Measurements from ENCODE around the gene NEK1.
A peak's percentile ranks its signal among the peaks of the same experiment; 100 is the strongest.
"Not testable (repeated sequence)": the region's sequence is repeated elsewhere in the genome, so short reads cannot be mapped to it uniquely, and the experiment has no call there.

The NEK1 gene

DNA sequence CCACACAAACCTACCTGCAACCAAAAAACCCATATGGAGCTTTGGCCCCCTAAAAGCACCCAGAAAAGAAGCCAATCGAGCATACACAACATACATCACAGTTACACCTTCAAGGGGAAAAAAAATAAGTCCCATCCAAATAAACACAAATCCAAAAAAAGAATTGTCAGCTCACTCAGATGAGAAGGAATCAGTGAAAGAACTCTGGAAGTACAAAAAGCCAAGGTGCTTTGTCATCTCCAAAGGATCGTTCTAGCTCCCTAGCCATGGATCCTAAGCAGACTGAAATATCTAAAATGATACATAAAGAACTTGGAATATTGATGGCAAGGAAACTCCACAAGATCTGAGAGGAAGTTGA, 119.2 kb downstream of the NEK1 start:
- no peak for DNase-seq

DNA sequence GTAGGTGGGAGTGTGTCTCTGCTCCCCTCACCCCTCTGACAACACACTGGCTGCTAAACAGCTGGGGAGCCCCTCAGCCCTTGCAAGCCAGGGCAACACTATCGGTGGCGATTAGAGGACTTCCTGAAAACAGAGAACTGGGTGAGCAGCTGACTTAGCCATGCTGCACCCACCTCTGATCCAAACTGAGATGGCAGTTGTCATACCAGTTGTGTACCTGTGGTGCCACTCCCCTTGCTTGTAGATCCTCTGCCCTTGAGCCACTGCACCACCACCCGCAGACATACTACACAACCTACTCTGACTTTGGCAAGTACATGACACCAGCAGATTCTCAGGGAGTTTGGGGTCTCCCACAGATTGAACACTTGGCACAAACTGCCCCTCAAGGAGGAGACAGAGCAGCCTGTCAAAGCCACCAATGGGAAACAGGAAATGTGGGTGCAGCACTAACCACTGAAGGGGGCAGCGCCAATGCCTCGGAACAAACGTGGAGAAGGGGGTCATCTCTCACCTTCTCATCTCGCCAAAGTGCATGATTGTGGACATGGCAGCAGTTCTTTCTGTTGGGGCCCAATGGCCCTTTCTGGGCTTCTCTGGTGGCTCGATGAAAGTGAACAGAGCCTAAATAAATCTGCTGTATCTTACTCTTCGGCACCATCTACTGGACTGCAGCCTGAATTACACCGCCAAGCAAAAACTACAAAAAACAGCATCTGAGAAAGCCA, 119.8 kb downstream of the NEK1 start:
- DNase-seq = no peak

DNA sequence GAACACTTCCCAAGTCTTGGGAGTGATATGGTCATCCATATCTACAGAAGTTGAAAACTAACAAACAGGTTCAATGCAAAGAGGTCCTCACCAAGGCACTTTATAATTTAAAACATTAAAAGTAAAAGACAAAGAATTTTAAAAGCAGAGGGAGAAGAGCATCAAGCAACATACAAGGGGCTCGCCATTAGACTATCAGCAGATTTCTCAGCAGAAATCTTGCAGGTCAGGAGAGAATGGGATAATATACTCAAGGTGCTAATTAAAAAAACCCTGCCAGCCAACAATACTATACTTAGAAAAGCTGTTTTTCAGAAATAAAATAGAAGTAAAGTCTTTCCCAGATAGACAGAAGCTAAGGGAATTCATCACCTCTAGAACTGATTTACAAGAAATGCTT, 121.2 kb downstream of the NEK1 start:
- no peak for DNase-seq

DNA sequence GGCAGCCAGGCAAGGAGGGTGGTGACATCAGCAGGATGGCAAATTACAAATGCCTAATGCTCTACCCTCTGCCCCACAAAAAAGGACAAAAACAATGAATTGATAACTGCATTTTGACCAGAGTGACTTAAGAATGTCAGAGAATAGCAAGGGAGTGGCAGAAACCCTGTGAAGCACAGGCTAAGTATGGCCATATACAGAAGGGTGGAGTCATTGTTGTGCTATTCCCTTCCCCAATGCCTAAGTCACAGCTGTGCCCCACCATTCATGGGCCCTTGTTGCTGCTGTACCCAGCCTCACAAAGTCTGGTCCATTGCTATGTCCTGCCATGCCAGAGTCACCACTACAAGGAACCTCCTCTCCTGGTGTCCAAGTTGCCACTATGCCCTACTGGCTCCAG, 123.1 kb downstream of the NEK1 start:
- DNase-seq = no peak

DNA sequence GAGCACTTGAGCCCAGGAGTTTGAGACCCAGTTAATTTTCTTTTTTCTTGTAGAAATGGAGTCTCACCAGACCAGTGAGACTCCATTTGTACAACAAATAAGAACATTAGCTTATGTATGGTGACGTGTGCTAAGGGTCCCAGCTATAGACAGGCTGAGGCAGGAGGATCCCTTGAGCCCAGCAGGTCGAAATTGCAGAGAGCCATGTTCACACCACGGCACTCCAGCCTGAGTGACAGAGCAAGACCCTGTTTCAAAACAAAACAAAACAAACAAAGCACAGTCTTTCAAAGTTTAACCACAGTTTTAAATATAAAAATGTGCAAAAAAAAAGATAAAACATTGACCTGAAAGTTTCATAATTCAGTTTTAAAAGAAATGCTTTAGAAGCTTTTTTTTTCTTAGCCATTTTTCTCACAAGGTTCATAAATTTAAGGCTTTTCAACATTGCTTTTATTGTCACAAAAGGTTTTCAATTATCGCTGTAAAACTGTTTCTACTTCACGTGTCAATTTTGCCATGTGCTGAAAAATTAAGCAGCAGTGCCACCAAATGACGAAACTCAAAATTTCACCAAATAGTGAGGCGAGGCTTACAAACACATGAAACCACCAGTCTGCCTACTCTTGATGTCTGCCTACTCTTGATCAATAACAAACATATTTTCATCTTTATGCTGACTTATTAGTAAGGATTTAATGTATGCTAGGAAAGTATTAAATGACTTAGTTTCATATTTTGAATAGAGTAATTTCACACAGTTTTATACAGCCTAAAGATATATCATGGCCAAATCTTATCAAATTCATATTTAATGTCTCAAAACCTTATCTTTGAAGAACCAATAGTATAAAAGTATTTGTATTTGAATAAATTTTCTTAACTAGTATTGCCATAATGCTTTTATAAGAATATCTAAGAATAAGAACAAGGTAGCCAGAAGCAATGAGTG, 126.3 kb downstream of the NEK1 start:
- peak; percentile 49 for DNase-seq

DNA sequence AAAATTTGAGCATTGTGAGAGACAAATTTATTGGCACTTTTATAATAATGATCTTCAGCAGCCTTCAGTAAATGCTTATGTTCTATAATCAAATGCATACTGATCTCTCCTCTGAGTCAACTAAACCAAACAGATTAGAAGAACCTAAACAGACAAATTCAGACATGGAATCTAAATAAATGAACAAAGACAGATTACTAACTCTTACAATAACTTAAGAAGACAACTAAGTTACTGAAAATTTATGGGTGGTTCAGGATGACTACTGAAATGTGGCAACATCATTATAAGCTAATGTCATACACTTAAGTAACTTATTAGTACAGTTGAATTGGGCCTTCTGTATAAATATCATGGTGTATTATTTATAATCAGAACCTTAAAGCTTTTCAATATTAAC, 127.3 kb downstream of the NEK1 start:
- DNase-seq = no peak

DNA sequence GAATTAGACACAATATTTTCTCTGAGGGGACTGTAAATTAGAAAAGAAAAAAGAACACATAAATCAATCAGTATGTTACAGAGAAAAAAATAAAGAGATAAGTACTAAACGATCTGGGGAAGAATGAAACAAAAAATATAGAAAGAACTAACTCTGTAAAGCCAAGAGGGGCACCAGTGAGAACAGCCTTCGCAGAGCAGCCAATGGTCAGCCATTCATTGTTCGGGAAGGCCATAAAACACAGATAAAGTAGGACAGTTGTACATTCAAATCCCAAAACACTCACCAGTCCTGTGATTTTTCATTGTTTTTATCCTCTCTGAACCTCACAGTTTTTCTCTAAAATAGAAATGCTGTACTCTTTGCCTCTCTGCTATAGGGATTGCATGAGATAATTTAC, 127.9 kb downstream of the NEK1 start:
- no peak for DNase-seq

DNA sequence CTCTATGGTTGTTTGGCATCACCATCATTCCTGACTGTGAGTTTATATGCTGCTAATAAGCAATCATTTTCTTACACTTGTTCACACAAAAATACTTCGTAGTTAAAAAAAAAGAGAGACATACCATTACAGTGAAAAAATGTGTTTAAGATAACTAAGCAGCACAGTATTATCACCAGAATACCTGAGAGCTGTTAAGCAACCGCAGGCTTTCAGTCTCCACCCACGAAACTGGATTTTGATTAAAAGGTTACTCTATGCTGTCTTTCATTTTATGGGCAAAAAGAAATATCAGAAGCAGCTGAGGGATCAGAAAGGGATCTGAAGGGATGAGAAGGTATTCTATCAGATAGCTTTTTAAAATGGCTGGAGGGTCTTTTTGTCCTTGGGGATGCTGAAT, 148.3 kb downstream of the NEK1 start:
- no peak for DNase-seq

DNA sequence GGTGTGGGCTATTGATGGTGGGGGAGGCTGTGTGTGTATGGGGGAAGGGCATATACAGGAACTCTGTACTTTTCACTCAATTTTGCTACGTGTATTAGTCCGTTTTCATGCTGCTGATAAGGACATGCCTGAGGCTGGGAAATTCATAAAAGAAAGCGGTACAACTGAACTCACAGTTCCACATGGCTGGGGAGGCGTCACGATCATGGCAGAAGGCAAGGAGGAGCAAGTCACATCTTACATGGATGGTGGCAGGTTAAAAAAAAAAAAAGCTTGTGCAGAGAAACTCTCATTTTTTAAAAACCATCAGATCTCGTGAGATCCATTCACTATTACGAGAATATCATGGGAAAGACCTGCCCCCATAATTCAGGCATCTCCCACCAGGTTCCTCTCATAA, 152.3 kb downstream of the NEK1 start:
- no peak for DNase-seq

DNA sequence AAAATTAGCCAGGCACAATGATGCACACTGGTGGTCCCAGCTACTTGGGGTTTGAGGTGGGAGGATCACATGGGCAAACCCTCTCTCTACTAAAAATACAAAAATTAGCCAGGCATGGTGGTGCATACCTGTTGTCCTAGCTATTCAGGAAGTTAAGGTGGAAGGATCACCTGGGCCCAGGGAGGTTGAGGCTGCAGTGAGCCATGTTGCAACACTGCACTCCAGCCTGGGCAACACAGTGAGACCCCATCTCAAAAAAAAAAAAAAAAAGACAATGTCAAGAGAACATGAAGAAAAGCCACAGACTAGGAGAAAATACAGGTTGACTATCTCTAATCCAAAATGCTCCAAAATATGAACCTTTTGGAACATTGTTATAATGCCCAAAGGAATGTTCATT, 153.8 kb downstream of the NEK1 start:
- DNase-seq = no peak

DNA sequence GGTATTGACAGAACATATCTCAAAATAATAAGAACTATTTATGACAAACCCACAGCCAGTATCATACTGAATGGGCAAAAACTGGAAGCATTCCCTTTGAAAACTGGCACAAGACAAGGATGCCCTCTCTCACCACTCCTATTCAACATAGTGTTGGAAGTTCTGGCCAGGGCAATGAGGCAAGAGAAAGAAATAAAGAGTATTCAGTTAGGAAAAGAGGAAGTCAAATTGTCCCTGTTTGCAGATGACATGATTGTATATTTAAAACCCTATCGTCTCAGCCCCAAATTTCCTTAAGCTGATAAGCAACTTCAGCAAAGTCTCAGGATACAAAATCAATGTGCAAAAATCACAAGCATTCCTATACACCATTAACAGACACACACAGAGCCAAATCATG, 159.7 kb downstream of the NEK1 start:
- not testable (repeated sequence) for DNase-seq

DNA sequence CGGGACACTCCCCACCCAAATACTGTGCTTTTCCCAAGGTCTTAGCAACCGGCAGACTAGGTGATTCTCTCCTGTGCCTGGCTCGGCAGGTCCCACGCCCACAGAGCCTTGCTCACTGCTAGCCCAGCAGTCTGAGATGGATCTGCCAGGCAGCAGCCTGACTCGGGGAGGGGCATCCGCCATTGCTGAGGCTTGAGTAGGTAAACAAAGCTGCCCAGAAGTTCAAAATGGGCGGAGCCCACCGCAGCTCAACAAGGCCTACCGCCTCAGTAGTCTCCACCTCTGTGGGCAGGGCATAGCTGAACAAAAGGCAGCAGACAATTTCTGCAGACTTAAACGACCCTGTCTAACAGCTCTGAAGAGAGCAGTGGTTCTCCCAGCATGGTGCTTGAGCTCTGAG, 163.4 kb downstream of the NEK1 start:
- DNase-seq = not testable (repeated sequence)

DNA sequence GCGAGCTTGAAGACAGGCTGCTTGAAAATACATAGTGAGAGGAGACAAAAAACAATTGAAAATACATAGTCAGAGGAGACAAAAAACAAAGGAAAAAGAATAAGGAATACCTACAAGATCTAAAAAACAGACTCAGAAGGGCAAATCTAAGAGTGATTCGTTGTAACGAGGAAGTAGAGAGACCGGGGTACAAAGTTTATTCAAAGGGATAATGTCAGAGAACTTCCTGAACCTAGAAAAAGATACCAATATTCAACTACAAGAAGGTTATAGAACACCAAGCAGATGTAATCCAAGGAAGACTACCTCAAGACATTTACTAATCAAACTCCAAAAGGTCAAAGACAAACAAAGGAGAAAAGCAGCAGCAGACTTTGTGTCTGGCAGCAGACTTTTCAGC, 165.6 kb downstream of the NEK1 start:
- no peak for DNase-seq

DNA sequence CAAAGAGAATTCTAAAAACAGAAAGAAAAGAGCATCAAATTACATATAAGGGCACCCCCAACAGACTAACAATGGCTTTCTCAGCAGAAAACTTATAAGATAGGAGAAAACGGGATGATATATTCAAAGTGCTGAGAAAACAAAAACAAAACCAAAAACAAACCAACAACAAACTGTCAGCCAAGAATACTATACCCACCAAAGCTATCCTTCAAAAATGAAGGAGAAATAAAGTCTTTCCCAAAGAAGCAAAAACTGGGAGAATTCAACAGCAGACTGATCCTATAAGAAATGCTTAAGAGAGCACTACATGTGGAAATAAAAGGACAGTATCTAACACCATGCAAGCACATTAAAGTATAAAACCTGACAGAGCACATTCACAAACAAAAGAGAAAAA, 168.6 kb downstream of the NEK1 start:
- no peak for DNase-seq

DNA sequence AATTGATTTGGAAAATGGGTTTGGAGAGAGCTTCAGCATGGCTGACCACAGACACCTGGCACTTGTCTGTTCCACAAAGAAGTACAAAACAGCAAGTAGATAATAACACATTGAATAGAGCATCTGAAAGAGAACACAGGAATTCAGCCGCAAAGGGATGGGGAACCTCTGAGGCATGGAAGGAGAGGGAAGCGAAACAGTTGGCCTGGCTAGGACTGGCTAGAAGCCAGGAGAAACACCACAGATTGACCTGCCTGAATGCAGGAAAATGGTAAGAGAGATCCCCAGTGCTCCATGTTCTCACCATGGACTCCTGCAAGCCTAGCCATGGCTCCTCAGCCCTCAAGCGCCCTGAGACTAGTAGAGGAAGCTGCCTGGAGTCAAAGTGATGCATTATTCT, 171.9 kb downstream of the NEK1 start:
- DNase-seq = no peak

DNA sequence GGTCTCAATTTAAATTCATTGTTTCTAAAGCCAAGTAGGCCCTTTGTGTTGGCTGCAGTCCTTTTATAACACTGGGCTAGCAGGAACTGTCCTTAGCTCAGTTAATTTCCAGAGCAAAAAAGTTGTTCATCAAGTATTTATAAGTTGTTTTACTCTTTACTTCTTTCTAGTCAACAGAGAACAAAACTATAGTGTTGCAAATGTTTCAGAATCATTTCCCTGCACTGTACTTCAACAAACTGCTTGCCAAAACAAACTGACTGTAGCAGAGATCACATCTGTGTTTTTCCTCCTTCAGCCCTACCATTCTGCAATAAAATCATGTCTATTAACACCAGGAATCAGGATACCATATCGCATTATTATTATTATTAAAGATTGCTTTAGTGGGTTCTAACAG, 173.1 kb downstream of the NEK1 start:
- DNase-seq = no peak

DNA sequence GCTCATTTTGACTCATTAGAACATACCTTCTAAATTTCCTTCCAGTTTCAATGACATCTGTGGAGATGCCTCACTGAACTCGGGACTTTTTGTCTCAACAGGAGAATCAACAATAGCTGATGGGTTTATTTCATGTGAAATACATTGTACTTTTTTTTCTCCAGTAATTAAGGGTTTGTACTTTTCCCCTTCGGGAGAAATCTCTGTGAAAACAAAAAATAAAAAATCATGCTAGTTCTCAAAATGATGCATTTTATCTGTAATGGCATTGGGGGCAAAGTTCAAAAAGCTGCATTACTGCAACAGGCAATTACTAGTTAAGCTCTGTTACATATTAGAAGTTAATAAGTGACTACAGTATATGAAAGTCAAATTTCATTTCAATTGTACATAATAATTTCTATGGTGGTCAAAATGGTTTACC, 174.3 kb downstream of the NEK1 start:
- DNase-seq = no peak

DNA sequence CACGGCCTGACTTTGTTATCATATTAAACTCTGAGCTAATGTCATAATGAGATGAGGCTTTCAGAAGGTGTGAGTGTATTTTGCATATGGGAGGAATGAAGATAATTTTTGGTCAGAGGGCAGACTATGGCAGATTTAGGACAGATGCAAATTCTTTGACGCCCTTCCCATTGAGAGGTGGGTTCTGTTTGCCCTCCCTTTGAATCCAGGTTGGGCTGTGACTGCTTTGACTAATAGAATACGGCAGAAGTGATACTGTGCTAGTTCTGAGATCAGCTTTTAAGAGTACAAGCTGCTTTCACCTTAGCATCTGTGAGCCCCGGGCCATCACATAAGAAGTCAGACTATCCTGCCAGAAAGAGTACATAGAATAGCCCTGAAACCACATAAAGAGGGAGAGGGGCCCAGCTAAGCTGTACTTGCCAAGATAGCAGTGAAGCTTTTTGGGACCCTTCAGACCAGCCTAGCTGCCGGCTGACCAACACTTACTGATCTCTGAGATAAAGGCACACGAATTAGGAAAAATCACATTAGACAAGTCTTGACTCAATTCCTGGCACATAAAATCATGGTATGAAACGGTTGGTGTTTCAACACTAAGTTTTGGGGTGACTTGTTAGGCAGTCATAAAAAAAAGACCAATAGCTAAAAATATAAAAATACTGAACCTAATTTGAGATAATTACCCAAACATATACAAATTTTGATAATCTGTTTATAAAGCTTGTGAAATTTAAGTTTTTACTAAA, 174.9 kb downstream of the NEK1 start:
- DNase-seq = no peak

DNA sequence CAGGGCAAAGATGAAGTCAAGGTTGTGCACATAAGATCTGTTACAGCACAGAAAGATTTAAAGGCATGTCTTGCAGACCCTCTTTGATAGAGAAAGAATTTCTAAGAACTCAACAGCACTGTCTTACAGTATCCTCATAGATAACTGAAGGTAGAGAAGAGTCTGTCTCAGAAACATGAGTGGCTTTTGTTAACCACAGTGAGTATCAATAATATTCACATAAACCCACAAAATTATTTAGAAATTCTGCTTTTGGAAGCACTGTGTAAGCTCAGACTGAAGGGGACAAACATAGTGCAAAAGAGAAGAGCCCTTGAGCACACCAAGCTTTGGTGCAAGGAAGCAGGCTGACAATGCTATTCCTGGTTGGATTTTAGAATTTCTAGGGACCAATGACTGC, 175.6 kb downstream of the NEK1 start:
- no peak for DNase-seq

DNA sequence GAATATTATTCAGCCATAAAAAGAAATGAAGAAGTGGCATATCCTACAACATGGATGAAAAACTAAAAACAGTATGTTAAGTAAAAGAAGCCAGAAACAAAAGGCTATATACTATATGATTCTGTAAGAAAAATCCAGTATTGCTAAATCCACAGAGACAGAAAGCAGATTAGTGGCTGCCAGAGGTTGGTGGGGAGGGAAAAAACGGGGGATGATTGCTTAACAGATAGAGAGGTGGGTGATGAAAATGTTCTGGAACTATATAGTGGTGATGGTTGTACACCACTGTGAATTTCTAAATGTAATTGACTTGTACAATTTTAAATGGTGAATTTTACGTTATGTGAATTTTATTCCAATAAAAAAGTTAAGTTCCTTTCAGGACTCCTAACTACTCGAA, 184.0 kb downstream of the NEK1 start:
- no peak for DNase-seq

DNA sequence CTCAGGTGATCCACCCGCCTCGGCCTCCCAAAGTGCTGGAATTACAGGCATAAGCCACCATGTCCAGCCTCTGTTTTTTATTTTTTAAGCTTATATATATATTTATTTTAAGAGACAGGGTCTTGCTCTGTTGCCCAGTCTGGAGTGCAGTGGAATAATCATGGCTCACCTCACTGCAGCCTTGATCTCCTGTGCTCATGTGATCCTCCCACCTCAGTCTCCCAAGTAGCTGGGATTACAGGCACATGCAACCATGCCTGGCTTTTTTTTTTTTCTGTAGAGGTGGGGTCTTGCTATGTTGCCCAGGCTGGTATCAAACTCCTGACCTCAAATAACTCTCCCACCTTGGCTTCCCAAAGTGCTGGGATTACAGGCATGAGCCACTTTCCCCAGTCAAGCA, 184.7 kb downstream of the NEK1 start:
- not testable (repeated sequence) for DNase-seq

DNA sequence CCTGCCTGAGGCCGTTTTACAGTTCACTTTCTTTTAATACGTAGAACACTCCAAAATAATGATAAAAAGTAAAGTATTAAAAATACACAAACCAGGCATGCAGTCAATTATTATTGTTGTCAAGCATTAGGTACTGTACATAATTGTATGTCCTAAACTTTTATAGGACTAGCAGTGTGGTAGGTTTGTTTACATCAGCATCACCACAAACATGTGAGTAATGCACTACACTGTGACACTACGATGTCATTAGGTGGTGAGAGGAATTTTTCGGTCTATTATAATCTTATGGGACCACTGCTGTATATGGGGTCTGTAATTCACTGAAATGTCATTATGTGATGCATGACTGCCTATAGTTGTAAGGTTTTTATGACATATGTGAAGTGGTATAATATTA, 192.1 kb downstream of the NEK1 start:
- DNase-seq = no peak

DNA sequence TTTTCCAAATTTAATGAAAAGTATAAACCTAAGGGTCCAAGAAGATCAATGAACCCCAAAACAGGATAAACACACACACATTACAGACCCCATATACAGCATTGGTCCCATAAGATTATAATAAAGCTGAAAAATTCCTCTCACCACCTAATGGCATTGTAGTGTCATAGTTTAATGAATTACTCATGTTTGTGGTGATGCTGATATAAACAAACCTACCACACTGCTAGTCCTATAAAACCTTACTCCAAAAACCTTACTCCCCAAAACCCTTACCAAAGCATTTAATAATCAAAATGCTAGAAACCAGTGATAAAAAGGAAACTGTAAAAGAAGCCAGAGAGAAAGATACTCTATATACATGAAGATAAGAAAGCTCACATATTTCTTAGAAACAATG, 193.5 kb downstream of the NEK1 start:
- DNase-seq = no peak

Data from retina (tissue), 1 donor.